K562 (cell line): Measurements from ENCODE around the gene PIGQ. TPM values are rescaled to one million over a fixed set of nuclear protein-coding genes. Genes with fewer than 3 reads are reported as not detected.

ENCODE experiments used
- CEBPG ChIP-seq, 3 experiments: fragments of 200-800 bp in 1 of 3; sonication (Bioruptor generic) in 1 of 3; sonication (generic) in 1 of 3; formaldehyde crosslinking in 1 of 3; IDR thresholded peaks in 2 of 3; conservative IDR thresholded peaks in 1 of 3; 2 replicates each; pipeline versions ENCODE4 v1.6.1 to v1.8.0; 2016 to 2022; ENCODE audit warnings: missing compliant biosample characterization in 2 of 3, missing genetic modification characterization in 2 of 3, mild to moderate bottlenecking in 1 of 3, missing genetic modification reagents in 1 of 3
- EGR1 ChIP-seq: fragments of 450-650 bp; conservative IDR thresholded peaks from 2 replicates; pipeline ENCODE4 v1.6.1; 2017; ENCODE audit warnings: mild to moderate bottlenecking
- GABPA ChIP-seq: fragments of 200-800 bp; sonication (Bioruptor generic); conservative IDR thresholded peaks from 2 replicates; pipeline ENCODE4 v1.6.1; 2016; ENCODE audit warnings: low read depth, missing genetic modification characterization, missing compliant biosample characterization
- HMGN3 ChIP-seq: IDR thresholded peaks from 2 replicates; pipeline ENCODE4 v1.6.1; 2011; ENCODE audit warnings: borderline replicate concordance, low read depth, mild to moderate bottlenecking, mixed read lengths, low read length; ENCODE audit not compliant: insufficient read length; ENCODE audit errors: extremely low read depth
- HNRNPK ChIP-seq: fragments of 200-400 bp; formaldehyde crosslinking; IDR thresholded peaks from one replicate; pipeline ENCODE4 v1.6.1; 2018; ENCODE audit warnings: mild to moderate bottlenecking, low read depth, low read length; ENCODE audit not compliant: poor library complexity, severe bottlenecking
- L3MBTL2 ChIP-seq: fragments of 450-650 bp; IDR thresholded peaks from 2 replicates; pipeline ENCODE4 v1.6.1; 2016; ENCODE audit warnings: mild to moderate bottlenecking, moderate library complexity
- MTA1 ChIP-seq: fragments of 450-650 bp; IDR thresholded peaks from 2 replicates; pipeline ENCODE4 v1.6.1; 2017; ENCODE audit warnings: borderline replicate concordance
- RFX5 ChIP-seq: IDR thresholded peaks from 2 replicates; pipeline ENCODE4 v1.6.1; 2011; ENCODE audit warnings: low read depth, mild to moderate bottlenecking, improper control_type of control experiment, low read length
- SIX5 ChIP-seq, 2 experiments: IDR thresholded peaks; 2 replicates each; pipeline ENCODE4 v1.6.1; 2011; ENCODE audit warnings: low read length in 2 of 2, borderline replicate concordance in 1 of 2, low read depth in 1 of 2, mild to moderate bottlenecking in 1 of 2, moderate library complexity in 1 of 2; ENCODE audit not compliant: insufficient read depth in 1 of 2
- TAF1 ChIP-seq: IDR thresholded peaks from 2 replicates; pipeline ENCODE4 v1.6.1; 2011; ENCODE audit warnings: mild to moderate bottlenecking, low read length, moderate library complexity; ENCODE audit not compliant: insufficient read depth, control insufficient read depth, severe bottlenecking; ENCODE audit errors: extremely low read depth
- TARDBP ChIP-seq: fragments of 450-650 bp; IDR thresholded peaks from 2 replicates; pipeline ENCODE4 v1.6.1; 2016
- ZBTB17 ChIP-seq: fragments of 450-650 bp; formaldehyde crosslinking; IDR thresholded peaks from 2 replicates; pipeline ENCODE4 v1.4.0; 2020; ENCODE audit warnings: mild to moderate bottlenecking
- ZFP1 ChIP-seq: fragments of 450-650 bp; formaldehyde crosslinking; IDR thresholded peaks from 2 replicates; pipeline ENCODE4 v1.4.0; 2020; ENCODE audit warnings: mild to moderate bottlenecking, mixed read lengths
- ZFX ChIP-seq: sonication (generic); formaldehyde crosslinking; IDR thresholded peaks from 2 replicates; pipeline ENCODE4 v1.8.0; 2022; ENCODE audit warnings: mild to moderate bottlenecking, missing genetic modification reagents, moderate library complexity
- ZNF644 ChIP-seq: fragments of 200-800 bp; sonication (Bioruptor generic); IDR thresholded peaks from 2 replicates; pipeline ENCODE4 v1.6.1; 2016; ENCODE audit warnings: low read depth, missing genetic modification characterization, missing compliant biosample characterization
- polyA plus RNA-seq, 8 experiments: library from polyadenylated mRNA; depleted of rRNA in 4 of 8; stranded (reverse) in 5 of 8; unstranded in 3 of 8; fragments of >200 nt; fragmentation: Nextera tagmentation in 2 of 8; fragmentation: Illumina TruSeq in 1 of 8; extraction: Ambion mirVana in 2 of 8; extraction: Trizol in 1 of 8; gene quantifications; 2 replicates each; pipeline versions ENCODE4 v1.2.1 to v1.2.3, GENCODE V29; 2011 to 2014; ENCODE audit warnings: inconsistent platforms in 1 of 8, missing spikeins in 1 of 8
- total RNA-seq, 7 experiments: library from RNA; depleted of rRNA in 6 of 7; stranded (reverse); fragments of >200 nt in 6 of 7; fragmentation: Illumina TruSeq in 2 of 7; extraction: Trizol in 2 of 7; gene quantifications; 2 replicates each; pipeline versions ENCODE4 v1.2.1 to v1.2.3, GENCODE V29; 2011 to 2021; ENCODE audit warnings: low replicate concordance in 1 of 7
- TF ChIP-seq, protein P1 (sequence below): fragments of 250-450 bp; sonication (Bioruptor Pico); IDR thresholded peaks from 2 replicates; pipeline ENCODE4 v1.4.0; 2020; ENCODE audit warnings: borderline replicate concordance
- TF ChIP-seq, protein P2 (sequence below): fragments of 250-450 bp; sonication (Bioruptor Pico); IDR thresholded peaks from 2 replicates; pipeline ENCODE4 v1.4.0; 2020
- TF ChIP-seq, protein P3 (sequence below): fragments of 250-450 bp; sonication (Bioruptor Pico); IDR thresholded peaks from 2 replicates; pipeline ENCODE4 v1.8.0; 2021; ENCODE audit warnings: borderline replicate concordance, mild to moderate bottlenecking, moderate library complexity; ENCODE audit not compliant: poor library complexity, severe bottlenecking
- TF ChIP-seq, protein P4 (sequence below): fragments of 250-450 bp; sonication (Bioruptor Pico); IDR thresholded peaks from 2 replicates; pipeline ENCODE4 v1.8.0; 2022; ENCODE audit warnings: inconsistent platforms, mild to moderate bottlenecking, moderate library complexity, borderline replicate concordance

PIGQ gene
- total and polyA plus RNA-seq, 9 of the 15 experiments (the other 6 are each of a cell fraction or from before 2014, with no cell fraction given), result 0.20 to 49.6 (median 11.7) TPM

GRCh38 chr16:527015-527903, 42.5 kb upstream of the PIGQ start, which contains the start of gene CAPN15 (continued):
- TF ChIP-seq, protein P1, sequence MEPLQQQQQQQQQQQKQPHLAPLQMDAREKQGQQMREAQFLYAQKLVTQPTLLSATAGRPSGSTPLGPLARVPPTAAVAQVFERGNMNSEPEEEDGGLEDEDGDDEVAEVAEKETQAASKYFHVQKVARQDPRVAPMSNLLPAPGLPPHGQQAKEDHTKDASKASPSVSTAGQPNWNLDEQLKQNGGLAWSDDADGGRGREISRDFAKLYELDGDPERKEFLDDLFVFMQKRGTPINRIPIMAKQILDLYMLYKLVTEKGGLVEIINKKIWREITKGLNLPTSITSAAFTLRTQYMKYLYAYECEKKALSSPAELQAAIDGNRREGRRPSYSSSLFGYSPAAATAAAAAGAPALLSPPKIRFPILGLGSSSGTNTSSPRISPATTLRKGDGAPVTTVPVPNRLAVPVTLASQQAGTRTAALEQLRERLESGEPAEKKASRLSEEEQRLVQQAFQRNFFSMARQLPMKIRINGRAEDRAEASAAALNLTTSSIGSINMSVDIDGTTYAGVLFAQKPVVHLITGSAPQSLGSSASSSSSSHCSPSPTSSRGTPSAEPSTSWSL (CRISPR knock-in tag), result peak; percentile 35; the same call in 1 of the 2 replicates
- TF ChIP-seq, protein P2, sequence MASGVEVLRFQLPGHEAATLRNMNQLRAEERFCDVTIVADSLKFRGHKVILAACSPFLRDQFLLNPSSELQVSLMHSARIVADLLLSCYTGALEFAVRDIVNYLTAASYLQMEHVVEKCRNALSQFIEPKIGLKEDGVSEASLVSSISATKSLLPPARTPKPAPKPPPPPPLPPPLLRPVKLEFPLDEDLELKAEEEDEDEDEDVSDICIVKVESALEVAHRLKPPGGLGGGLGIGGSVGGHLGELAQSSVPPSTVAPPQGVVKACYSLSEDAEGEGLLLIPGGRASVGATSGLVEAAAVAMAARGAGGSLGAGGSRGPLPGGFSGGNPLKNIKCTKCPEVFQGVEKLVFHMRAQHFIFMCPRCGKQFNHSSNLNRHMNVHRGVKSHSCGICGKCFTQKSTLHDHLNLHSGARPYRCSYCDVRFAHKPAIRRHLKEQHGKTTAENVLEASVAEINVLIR (CRISPR knock-in tag), result peak; percentile 65
- no peak for TF ChIP-seq RFX5
- no peak for TF ChIP-seq MTA1
- TF ChIP-seq SIX5 (IDR thresholded peaks at IDR 0.05; ENCODE audit: borderline replicate concordance in 1 of 2, insufficient read depth in 1 of 2, low read depth in 1 of 2, low read length in 2 of 2), result peak; percentile 82 to 90
- TF ChIP-seq ZNF644 (tag), result peak; percentile 97
- TF ChIP-seq, protein P3, sequence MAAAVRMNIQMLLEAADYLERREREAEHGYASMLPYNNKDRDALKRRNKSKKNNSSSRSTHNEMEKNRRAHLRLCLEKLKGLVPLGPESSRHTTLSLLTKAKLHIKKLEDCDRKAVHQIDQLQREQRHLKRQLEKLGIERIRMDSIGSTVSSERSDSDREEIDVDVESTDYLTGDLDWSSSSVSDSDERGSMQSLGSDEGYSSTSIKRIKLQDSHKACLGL (CRISPR knock-in tag), result no peak
- TF ChIP-seq L3MBTL2, result peak; percentile 75
- 0 out of 2 replicates have a peak, but pooled peaks have one; percentile 77 for TF ChIP-seq TARDBP
- TF ChIP-seq HMGN3, result peak; percentile 78
- peak; percentile 20 for TF ChIP-seq TAF1
- TF ChIP-seq ZFX (CRISPR knock-in tag), result peak; percentile 93
- no peak; the same call in 1 of the 2 replicates for TF ChIP-seq CEBPG (CRISPR knock-in tag; IDR thresholded peaks at IDR 0.05)
- TF ChIP-seq CEBPG (tag; conservative IDR thresholded peaks at IDR 0.05 in 1 of 2, IDR thresholded peaks at IDR 0.05 in 1 of 2), result no peak
- no peak for TF ChIP-seq ZFP1 (CRISPR knock-in tag)
- TF ChIP-seq ZBTB17, result peak; percentile 85
- peak; percentile 95 for TF ChIP-seq GABPA (tag)
- peak; percentile 42; the same call in 1 of the 2 replicates for TF ChIP-seq EGR1
- peak; percentile 63 for TF ChIP-seq HNRNPK
- TF ChIP-seq, protein P4, sequence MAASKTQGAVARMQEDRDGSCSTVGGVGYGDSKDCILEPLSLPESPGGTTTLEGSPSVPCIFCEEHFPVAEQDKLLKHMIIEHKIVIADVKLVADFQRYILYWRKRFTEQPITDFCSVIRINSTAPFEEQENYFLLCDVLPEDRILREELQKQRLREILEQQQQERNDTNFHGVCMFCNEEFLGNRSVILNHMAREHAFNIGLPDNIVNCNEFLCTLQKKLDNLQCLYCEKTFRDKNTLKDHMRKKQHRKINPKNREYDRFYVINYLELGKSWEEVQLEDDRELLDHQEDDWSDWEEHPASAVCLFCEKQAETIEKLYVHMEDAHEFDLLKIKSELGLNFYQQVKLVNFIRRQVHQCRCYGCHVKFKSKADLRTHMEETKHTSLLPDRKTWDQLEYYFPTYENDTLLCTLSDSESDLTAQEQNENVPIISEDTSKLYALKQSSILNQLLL (CRISPR knock-in tag), result no peak
